ENCODE measurements around the gene ALDH1A3. TPM values are rescaled to one million over a fixed set of nuclear protein-coding genes. Genes with fewer than 3 reads are reported as not detected.

Gene ALDH1A3
- polyA plus RNA-seq, 1 of the 3 experiments (the other 2 are of a cell fraction): 4.4 TPM

DNA sequence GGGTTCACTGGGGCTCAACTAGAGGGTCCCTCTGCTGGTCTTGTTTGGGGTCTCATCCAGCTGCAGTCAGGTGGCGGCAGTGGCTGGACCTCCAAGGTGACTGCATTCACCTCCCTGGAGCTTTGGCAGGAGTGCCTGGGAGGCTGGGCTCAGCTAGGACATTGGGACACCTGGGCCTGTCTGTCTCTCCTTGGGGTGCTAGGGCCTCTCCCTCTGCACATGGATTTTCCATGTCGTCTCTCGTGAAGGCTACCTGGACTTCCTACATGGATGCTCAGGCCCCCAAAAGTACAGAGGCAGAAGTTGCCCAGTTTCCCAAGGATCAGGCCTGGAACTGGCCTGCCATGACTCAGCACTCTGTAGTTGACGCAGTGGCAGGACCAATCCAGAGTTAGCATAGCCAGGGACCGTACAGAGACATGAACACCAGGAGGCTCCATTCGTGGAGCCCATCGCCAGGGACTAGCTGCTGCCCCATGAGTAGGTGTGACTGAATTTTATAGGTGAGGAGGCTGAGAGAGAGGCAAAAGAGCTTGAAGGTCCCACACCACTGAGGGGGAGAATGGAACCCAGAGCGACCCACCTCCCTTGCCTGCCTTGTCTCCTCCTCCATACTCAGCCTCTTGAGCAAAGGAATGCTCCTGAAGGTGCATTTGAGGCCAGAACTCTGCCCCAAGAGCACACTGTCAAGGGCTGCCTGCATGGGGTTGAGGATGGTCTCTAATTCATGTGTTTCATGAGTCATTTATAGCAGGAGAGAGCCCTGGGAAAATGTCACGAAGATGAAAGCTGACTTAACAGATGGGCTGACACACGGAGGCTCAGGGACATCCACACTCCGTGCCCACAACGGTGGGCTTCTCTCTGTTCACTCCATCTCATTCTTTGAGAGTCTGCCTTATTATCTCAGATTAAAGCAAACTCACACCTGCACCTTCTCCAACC, 13.0 kb upstream of the ALDH1A3 start:
- no peaks in the 10 kb centered on the region for H3K9me2 ChIP-seq
- DNase-seq: no peak
- H3K27me3 ChIP-seq (ENCODE audit: insufficient read depth): no peaks in the 10 kb centered on the region
- no peak overlapping the region for H2AFZ ChIP-seq (ENCODE audit: low read depth)
- no peak overlapping the region for H3K4me2 ChIP-seq
- WGBS (ENCODE audit: low lambda C conversion rate): 66% methylated on average over 8 of the region's 12 CpGs
- peaks cover 0 to 10% of the 10 kb centered on the region in 2 experiments; a peak in 1 of 4 replicates for H3K4me1 ChIP-seq (ENCODE audit: control insufficient read depth in 1 of 2, insufficient read depth in 2 of 2, low read depth in 1 of 2, low read length in 1 of 2)
- H3F3A ChIP-seq (replicated peaks; ENCODE audit: insufficient read depth): no peaks in the 10 kb centered on the region
- no peaks in the 10 kb centered on the region for H3K79me2 ChIP-seq (ENCODE audit: insufficient read depth)
- ChIA-PET CTCF (interaction anchor here (1.3 to 2.0 kb wide), 2 partner anchors 195 to 239 kb away, joined by 5 to 10 read pairs; no protein-coding TSS in a partner anchor), POLR2A (interaction anchor here (1.1 kb wide), 1 partner anchor 94 kb away, joined by 3 read pairs; no protein-coding TSS in a partner anchor)
- no peaks in the 10 kb centered on the region for H3K36me3 ChIP-seq (replicated peaks in 1 of 2; ENCODE audit: control insufficient read depth in 1 of 2, insufficient read depth in 2 of 2, low read length in 1 of 2)
- no peak overlapping the region for H3K9ac ChIP-seq
- no peak overlapping the region for H3K4me3 ChIP-seq (ENCODE audit: low read depth in 2 of 2, low read length in 1 of 2)
- H3K9me3 ChIP-seq: no peaks in the 10 kb centered on the region
- no peaks in the 10 kb centered on the region for H4K20me1 ChIP-seq (ENCODE audit: insufficient read depth)
- no peak overlapping the region for H3K27ac ChIP-seq (ENCODE audit: low read depth in 2 of 2, low read length in 1 of 2)
- TF ChIP-seq PBX3 (IDR thresholded peaks at IDR 0.05) (no peak), YY1 (IDR thresholded peaks at IDR 0.05; ENCODE audit: low read depth) (no peak), IRF3 (IDR thresholded peaks at IDR 0.05; ENCODE audit: low read depth, low read length) (no peak), TCF12 (IDR thresholded peaks at IDR 0.05) (no peak), CHD2 (IDR thresholded peaks at IDR 0.05; ENCODE audit: low read length, partially characterized antibody) (no peak)
- TF ChIP-seq, protein P1, sequence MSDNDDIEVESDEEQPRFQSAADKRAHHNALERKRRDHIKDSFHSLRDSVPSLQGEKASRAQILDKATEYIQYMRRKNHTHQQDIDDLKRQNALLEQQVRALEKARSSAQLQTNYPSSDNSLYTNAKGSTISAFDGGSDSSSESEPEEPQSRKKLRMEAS (IDR thresholded peaks at IDR 0.05; ENCODE audit: low read depth): no peak

GRCh38 chr15:100867433-100867832, 12.2 kb upstream of the ALDH1A3 start:
- POLR2A ChIA-PET: no interaction called here
- no peaks in the 10 kb centered on the region for H3K9me2 ChIP-seq
- H3K36me3 ChIP-seq (replicated peaks in 1 of 2; ENCODE audit: control insufficient read depth in 1 of 2, insufficient read depth in 2 of 2, low read length in 1 of 2): no peaks in the 10 kb centered on the region
- no peak overlapping the region for H2AFZ ChIP-seq (ENCODE audit: low read depth)
- no peaks in the 10 kb centered on the region for H4K20me1 ChIP-seq (ENCODE audit: insufficient read depth)
- H3K4me2 ChIP-seq: no peak overlapping the region
- no peak overlapping the region for H3K9ac ChIP-seq
- H3K9me3 ChIP-seq: no peaks in the 10 kb centered on the region
- TF ChIP-seq TAF1 (IDR thresholded peaks at IDR 0.05; ENCODE audit: borderline replicate concordance, low read depth, low read length) (no peak), FOXM1 (IDR thresholded peaks at IDR 0.05; ENCODE audit: low read depth) (no peak), MEF2A (IDR thresholded peaks at IDR 0.05; ENCODE audit: borderline replicate concordance, low read depth) (no peak), FOXJ3 (CRISPR knock-in tag; IDR thresholded peaks at IDR 0.05) (no peak), RAD21 (IDR thresholded peaks at IDR 0.05; ENCODE audit: low read length) (no peak), RCOR1 (IDR thresholded peaks at IDR 0.05; ENCODE audit: low read length) (no peak)
- TF ChIP-seq, protein P2, sequence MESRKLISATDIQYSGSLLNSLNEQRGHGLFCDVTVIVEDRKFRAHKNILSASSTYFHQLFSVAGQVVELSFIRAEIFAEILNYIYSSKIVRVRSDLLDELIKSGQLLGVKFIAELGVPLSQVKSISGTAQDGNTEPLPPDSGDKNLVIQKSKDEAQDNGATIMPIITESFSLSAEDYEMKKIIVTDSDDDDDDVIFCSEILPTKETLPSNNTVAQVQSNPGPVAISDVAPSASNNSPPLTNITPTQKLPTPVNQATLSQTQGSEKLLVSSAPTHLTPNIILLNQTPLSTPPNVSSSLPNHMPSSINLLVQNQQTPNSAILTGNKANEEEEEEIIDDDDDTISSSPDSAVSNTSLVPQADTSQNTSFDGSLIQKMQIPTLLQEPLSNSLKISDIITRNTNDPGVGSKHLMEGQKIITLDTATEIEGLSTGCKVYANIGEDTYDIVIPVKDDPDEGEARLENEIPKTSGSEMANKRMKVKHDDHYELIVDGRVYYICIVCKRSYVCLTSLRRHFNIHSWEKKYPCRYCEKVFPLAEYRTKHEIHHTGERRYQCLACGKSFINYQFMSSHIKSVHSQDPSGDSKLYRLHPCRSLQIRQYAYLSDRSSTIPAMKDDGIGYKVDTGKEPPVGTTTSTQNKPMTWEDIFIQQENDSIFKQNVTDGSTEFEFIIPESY (IDR thresholded peaks at IDR 0.05; ENCODE audit: borderline replicate concordance, low read depth): no peak
- TF ChIP-seq, protein P1 (IDR thresholded peaks at IDR 0.05; ENCODE audit: low read depth): no peak
- TF ChIP-seq, protein P3, sequence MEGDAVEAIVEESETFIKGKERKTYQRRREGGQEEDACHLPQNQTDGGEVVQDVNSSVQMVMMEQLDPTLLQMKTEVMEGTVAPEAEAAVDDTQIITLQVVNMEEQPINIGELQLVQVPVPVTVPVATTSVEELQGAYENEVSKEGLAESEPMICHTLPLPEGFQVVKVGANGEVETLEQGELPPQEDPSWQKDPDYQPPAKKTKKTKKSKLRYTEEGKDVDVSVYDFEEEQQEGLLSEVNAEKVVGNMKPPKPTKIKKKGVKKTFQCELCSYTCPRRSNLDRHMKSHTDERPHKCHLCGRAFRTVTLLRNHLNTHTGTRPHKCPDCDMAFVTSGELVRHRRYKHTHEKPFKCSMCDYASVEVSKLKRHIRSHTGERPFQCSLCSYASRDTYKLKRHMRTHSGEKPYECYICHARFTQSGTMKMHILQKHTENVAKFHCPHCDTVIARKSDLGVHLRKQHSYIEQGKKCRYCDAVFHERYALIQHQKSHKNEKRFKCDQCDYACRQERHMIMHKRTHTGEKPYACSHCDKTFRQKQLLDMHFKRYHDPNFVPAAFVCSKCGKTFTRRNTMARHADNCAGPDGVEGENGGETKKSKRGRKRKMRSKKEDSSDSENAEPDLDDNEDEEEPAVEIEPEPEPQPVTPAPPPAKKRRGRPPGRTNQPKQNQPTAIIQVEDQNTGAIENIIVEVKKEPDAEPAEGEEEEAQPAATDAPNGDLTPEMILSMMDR (IDR thresholded peaks at IDR 0.05): no peak
- 70% methylated on average over 3 of the region's 3 CpGs for WGBS (ENCODE audit: low lambda C conversion rate)
- CTCF ChIA-PET: interaction anchor here (1.3 kb wide), 1 partner anchor 240 kb away, joined by 5 read pairs; no protein-coding TSS in a partner anchor
- no peak overlapping the region for H3K27ac ChIP-seq (ENCODE audit: low read depth in 2 of 2, low read length in 1 of 2)
- no peak overlapping the region for H3K4me3 ChIP-seq (ENCODE audit: low read depth in 2 of 2, low read length in 1 of 2)
- peaks cover 0 to 10% of the 10 kb centered on the region in 2 experiments; a peak in 1 of 4 replicates for H3K4me1 ChIP-seq (ENCODE audit: control insufficient read depth in 1 of 2, insufficient read depth in 2 of 2, low read depth in 1 of 2, low read length in 1 of 2)
- no peaks in the 10 kb centered on the region for H3K27me3 ChIP-seq (ENCODE audit: insufficient read depth)
- H3F3A ChIP-seq (replicated peaks; ENCODE audit: insufficient read depth): no peaks in the 10 kb centered on the region
- no peak for DNase-seq
- no peaks in the 10 kb centered on the region for H3K79me2 ChIP-seq (ENCODE audit: insufficient read depth)
